ENCODE results near the gene MNS1. TPM values are rescaled to one million over a fixed set of nuclear protein-coding genes. Genes with fewer than 3 reads are reported as not detected.

Gene MNS1
- total RNA-seq = 1.8 and 2.1 TPM in 2 replicates
- 3.2 and 3.9 TPM in 2 replicates for polyA plus RNA-seq
- 4.5 and 4.7 TPM in 2 replicates for polyA plus RNA-seq (2012)
- not detected in 2 replicates for polyA minus RNA-seq (ENCODE audit: low replicate concordance)

- Histone ChIP-seq H3K36me3 (ENCODE audit: control insufficient read depth, insufficient read depth, low read length) (no peaks in the 10 kb centered on the region), H3K27me3 (ENCODE audit: control insufficient read depth, insufficient read depth, low read length) (no peaks in the 10 kb centered on the region), H3K4me3 (replicated peaks in 1 of 4; ENCODE audit: control extremely low read depth in 1 of 4, insufficient read depth in 1 of 4, low read depth in 3 of 4, low read length in 4 of 4) (peak within 1 kb of the TSS; percentile 75 to 99 (median 86)), H3K79me2 (ENCODE audit: control insufficient read depth, insufficient read depth, low read length) (no peaks in the 10 kb centered on the region), H3K9me3 (ENCODE audit: control insufficient read depth, insufficient read depth, low read depth, low read length) (no peaks in the 10 kb centered on the region), H3K9ac (ENCODE audit: insufficient read depth, low read length) (peak within 1 kb of the TSS; percentile 77), H4K20me1 (ENCODE audit: control insufficient read depth, extremely low read depth, insufficient read depth, low read length) (no peaks in the 10 kb centered on the region), H2AFZ (ENCODE audit: low read length) (peak within 1 kb of the TSS; percentile 88), H3K4me1 (ENCODE audit: control insufficient read depth, extremely low read depth, insufficient read depth, low read length) (peaks cover 3% of the 10 kb centered on the region), H3K27ac (ENCODE audit: insufficient read depth, low read length) (peak within 1 kb of the TSS; percentile 75), H3K4me2 (ENCODE audit: extremely low read depth, insufficient read depth, low read length) (peak within 1 kb of the TSS; percentile 84)
- no peak for TF ChIP-seq EZH2 (IDR thresholded peaks at IDR 0.05; ENCODE audit: low read length, missing control alignments)
- no peak for TF ChIP-seq CTCF (conservative IDR thresholded peaks at IDR 0.05 in 1 of 2, IDR thresholded peaks at IDR 0.05 in 1 of 2; ENCODE audit: low read depth in 1 of 2, low read length in 2 of 2)
- DNase-seq (ENCODE audit: low read depth in 2 of 2) = peak; percentile 96
These were observed at the start of gene MNS1 for GRCh38 chr15:56464893-56465520. Gene MNS1 (minus strand): TSS chr15:56465137. CDS start chr15:56464972, 165 bp downstream.

GRCh38 chr15:56496635-56497034, 31.7 kb upstream of the MNS1 start:
- Histone ChIP-seq H3K9me3 (ENCODE audit: control insufficient read depth, insufficient read depth, low read depth, low read length) (no peaks in the 10 kb centered on the region), H3K4me3 (replicated peaks in 1 of 4; ENCODE audit: control extremely low read depth in 1 of 4, insufficient read depth in 1 of 4, low read depth in 3 of 4, low read length in 4 of 4) (no peak overlapping the region), H3K27me3 (ENCODE audit: control insufficient read depth, insufficient read depth, low read length) (peaks cover 15% of the 10 kb centered on the region), H3K4me2 (ENCODE audit: extremely low read depth, insufficient read depth, low read length) (peak overlapping the region; percentile 44), H3K79me2 (ENCODE audit: control insufficient read depth, insufficient read depth, low read length) (no peaks in the 10 kb centered on the region), H3K4me1 (ENCODE audit: control insufficient read depth, extremely low read depth, insufficient read depth, low read length) (no peaks in the 10 kb centered on the region), H3K9ac (ENCODE audit: insufficient read depth, low read length) (no peak overlapping the region), H2AFZ (ENCODE audit: low read length) (peak overlapping the region; percentile 3), H3K36me3 (ENCODE audit: control insufficient read depth, insufficient read depth, low read length) (no peaks in the 10 kb centered on the region), H3K27ac (ENCODE audit: insufficient read depth, low read length) (no peak overlapping the region), H4K20me1 (ENCODE audit: control insufficient read depth, extremely low read depth, insufficient read depth, low read length) (no peaks in the 10 kb centered on the region)
- no peak for TF ChIP-seq EZH2 (IDR thresholded peaks at IDR 0.05; ENCODE audit: low read length, missing control alignments)
- TF ChIP-seq CTCF (conservative IDR thresholded peaks at IDR 0.05 in 1 of 2, IDR thresholded peaks at IDR 0.05 in 1 of 2; ENCODE audit: low read depth in 1 of 2, low read length in 2 of 2) = peak; percentile 53 to 70
- DNase-seq (ENCODE audit: low read depth in 2 of 2) = peak; percentile 66 to 86

GRCh38 chr15:56495533-56495932, 30.6 kb upstream of the MNS1 start:
- H3K4me1 ChIP-seq (ENCODE audit: control insufficient read depth, extremely low read depth, insufficient read depth, low read length) = no peaks in the 10 kb centered on the region
- H3K4me2 ChIP-seq (ENCODE audit: extremely low read depth, insufficient read depth, low read length) = no peak overlapping the region
- H3K27me3 ChIP-seq (ENCODE audit: control insufficient read depth, insufficient read depth, low read length) = peaks cover 11% of the 10 kb centered on the region
- TF ChIP-seq EZH2 (IDR thresholded peaks at IDR 0.05; ENCODE audit: low read length, missing control alignments) = no peak
- TF ChIP-seq CTCF (conservative IDR thresholded peaks at IDR 0.05 in 1 of 2, IDR thresholded peaks at IDR 0.05 in 1 of 2; ENCODE audit: low read depth in 1 of 2, low read length in 2 of 2) = no peak
- no peaks in the 10 kb centered on the region for H3K36me3 ChIP-seq (ENCODE audit: control insufficient read depth, insufficient read depth, low read length)
- no peak overlapping the region for H3K27ac ChIP-seq (ENCODE audit: insufficient read depth, low read length)
- DNase-seq (ENCODE audit: low read depth in 2 of 2) = no peak
- no peaks in the 10 kb centered on the region for H3K79me2 ChIP-seq (ENCODE audit: control insufficient read depth, insufficient read depth, low read length)
- H3K9me3 ChIP-seq (ENCODE audit: control insufficient read depth, insufficient read depth, low read depth, low read length) = no peaks in the 10 kb centered on the region
- H4K20me1 ChIP-seq (ENCODE audit: control insufficient read depth, extremely low read depth, insufficient read depth, low read length) = no peaks in the 10 kb centered on the region
- H3K4me3 ChIP-seq (replicated peaks in 1 of 4; ENCODE audit: control extremely low read depth in 1 of 4, insufficient read depth in 1 of 4, low read depth in 3 of 4, low read length in 4 of 4) = no peak overlapping the region
- H2AFZ ChIP-seq (ENCODE audit: low read length) = no peak overlapping the region
- H3K9ac ChIP-seq (ENCODE audit: insufficient read depth, low read length) = no peak overlapping the region

Measured in fibroblast of lung (primary cell).